Ascending aorta (tissue), 2 donors: Measurements from ENCODE around the gene APOA5. TPM values are rescaled to one million over a fixed set of nuclear protein-coding genes. Genes with fewer than 3 reads are reported as not detected.

ENCODE experiments used
- DNase-seq, 2 donors: peaks; one replicate each; pipeline ENCODE4 v3.0.0-alpha.2; 2019; ENCODE audit warnings: low spot score in 2 of 2
- H3K27ac ChIP-seq, 2 donors: fragments of 200-600 bp; sonication (generic); one replicate each; pipeline ENCODE4 v1.5.1; 2016 to 2017; ENCODE audit warnings: mild to moderate bottlenecking in 1 of 2
- H3K27me3 ChIP-seq: fragments of 200-600 bp; sonication (generic); one replicate; pipeline ENCODE4 v1.5.1; 2017
- H3K36me3 ChIP-seq, 2 donors: fragments of 200-600 bp; sonication (generic); one replicate each; pipeline ENCODE4 v1.5.1; 2016
- H3K4me1 ChIP-seq, 2 donors: fragments of 200-600 bp; sonication (generic); one replicate each; pipeline ENCODE4 v1.5.1; 2016 to 2017; ENCODE audit warnings: mild to moderate bottlenecking in 1 of 2
- H3K4me3 ChIP-seq, 2 donors: fragments of 200-600 bp; sonication (generic); one replicate each; pipeline ENCODE4 v1.5.1; 2016 to 2017; ENCODE audit warnings: mild to moderate bottlenecking in 1 of 2
- H3K9me3 ChIP-seq, 2 donors: fragments of 200-600 bp; sonication (generic); one replicate each; pipeline ENCODE4 v1.5.1; 2016
- CTCF ChIP-seq, 3 experiments: fragments of 200-600 bp in 2 of 3; fragments of 450-650 bp in 1 of 3; sonication (generic) in 2 of 3; IDR thresholded peaks; one replicate each; pipeline ENCODE4 v1.5.1; 2016 to 2019; ENCODE audit warnings: antibody characterized with exemption in 3 of 3, mild to moderate bottlenecking in 1 of 3, moderate library complexity in 1 of 3
- intact Hi-C: fragments of 100-400 bp; cut with DNase I; formaldehyde crosslinking; loops from one replicate; pipeline ENCODE4 v1.15.1; 2023
- total RNA-seq: library from RNA; depleted of rRNA; stranded (reverse); fragments of >200 nt; gene quantifications from one replicate; pipeline ENCODE4 v1.1.0, GENCODE V29; 2016

Gene APOA5
- total RNA-seq, 1 donor from 2014 or later, result not detected

GRCh38 chr11:116750070-116750718 lies 41.5 kb downstream of the APOA5 start:
- Histone ChIP-seq H3K27ac (no peak overlapping the region), H3K36me3 (peaks cover 51 to 74% of the 10 kb centered on the region in 2 donors), H3K27me3 (no peaks in the 10 kb centered on the region), H3K4me3 (no peak overlapping the region), H3K4me1 (no peaks in the 10 kb centered on the region), H3K9me3 (no peaks in the 10 kb centered on the region)
- no peak for DNase-seq
- intact Hi-C loops, result no loop called here
- no peak for TF ChIP-seq CTCF (IDR thresholded peaks at IDR 0.05)

- Histone ChIP-seq H3K4me1 (no peaks in the 10 kb centered on the region), H3K27me3 (no peaks in the 10 kb centered on the region), H3K36me3 (peaks cover 12 to 15% of the 10 kb centered on the region in 2 donors), H3K9me3 (no peaks in the 10 kb centered on the region), H3K27ac (no peak overlapping the region), H3K4me3 (no peak overlapping the region)
- TF ChIP-seq CTCF (IDR thresholded peaks at IDR 0.05), result no peak
- DNase-seq, result no peak
- intact Hi-C loops, result no loop called here
Observed at GRCh38 chr11:116742104-116742503, 49.6 kb downstream of the APOA5 start.

GRCh38 chr11:116740741-116741140 lies 50.9 kb downstream of the APOA5 start:
- Histone ChIP-seq H3K4me3 (no peak overlapping the region), H3K27me3 (no peaks in the 10 kb centered on the region), H3K36me3 (peaks cover 0 to 2% of the 10 kb centered on the region in 2 donors), H3K27ac (no peak overlapping the region), H3K9me3 (no peaks in the 10 kb centered on the region), H3K4me1 (no peaks in the 10 kb centered on the region)
- intact Hi-C loops, result no loop called here
- TF ChIP-seq CTCF (IDR thresholded peaks at IDR 0.05), result no peak
- DNase-seq, result no peak

Other genes starting within 250 kb of the APOA5 start
- 23.9 TPM for gene BUD13, start 18.9 kb downstream of the APOA5 start, total RNA-seq
- gene ZPR1, start 3.9 kb downstream of the APOA5 start, total RNA-seq, result 171 TPM
- 14.3 TPM for gene APOA4, start 31.4 kb upstream of the APOA5 start, total RNA-seq
- gene APOC3, start 38.0 kb upstream of the APOA5 start, total RNA-seq, result 83.1 TPM
- gene APOA1, start 45.7 kb upstream of the APOA5 start, total RNA-seq, result 80.3 TPM